Left ventricle myocardium inferior (tissue), 1 donor: ENCODE results near the gene LEFTY1. TPM values are rescaled to one million over a fixed set of nuclear protein-coding genes. Genes with fewer than 3 reads are reported as not detected.

Source experiments
- DNase-seq: peaks from one replicate; pipeline ENCODE4 v3.0.0-alpha.2; 2020
- H3K27ac ChIP-seq: fragments of 200-600 bp; replicated peaks from 2 replicates; pipeline ENCODE4 v1.8.0; 2021
- H3K27me3 ChIP-seq: fragments of 200-600 bp; 2 replicates; pipeline ENCODE4 v1.8.0; 2021; ENCODE audit warnings: low read depth
- H3K36me3 ChIP-seq: fragments of 200-600 bp; 2 replicates; pipeline ENCODE4 v1.8.0; 2021
- H3K4me1 ChIP-seq: fragments of 200-600 bp; 2 replicates; pipeline ENCODE4 v1.8.0; 2021
- H3K4me3 ChIP-seq: fragments of 200-600 bp; 2 replicates; pipeline ENCODE4 v1.8.0; 2021; ENCODE audit warnings: mild to moderate bottlenecking, moderate library complexity
- H3K9me3 ChIP-seq: fragments of 200-600 bp; replicated peaks from 2 replicates; pipeline ENCODE4 v1.8.0; 2021
- CTCF ChIP-seq: fragments of 200-600 bp; IDR thresholded peaks from 2 replicates; pipeline ENCODE4 v1.8.0; 2021; ENCODE audit warnings: antibody characterized with exemption, mild to moderate bottlenecking, borderline replicate concordance
- intact Hi-C: fragments of 100-400 bp; cut with micrococcal nuclease; formaldehyde crosslinking; loops from one replicate; pipeline ENCODE4 v1.11.0; 2022
- total RNA-seq: library from RNA; stranded (reverse); fragmentation: NEBNext Ultra II Directional; extraction: Animal tissue kit (Norgen Biotek cat#: 25700); gene quantifications from one replicate; pipeline ENCODE4 v1.2.1, GENCODE V29; 2021
- donor health status: DM: no; HTN: yes; CAD: no; lungs with severe emphysema.

The LEFTY1 gene
- total RNA-seq, 1 donor from 2014 or later: 0.55 TPM

GRCh38 chr1:225911191-225912130 lies 22.5 kb upstream of the LEFTY1 start:
- peak; percentile 69 for DNase-seq
- no peaks in the 10 kb centered on the region for H3K27me3 ChIP-seq
- peak overlapping the region; percentile 43 for H3K4me3 ChIP-seq
- TF ChIP-seq CTCF: peak; percentile 98
- no peaks in the 10 kb centered on the region for H3K9me3 ChIP-seq
- peaks cover 11% of the 10 kb centered on the region for H3K36me3 ChIP-seq
- intact Hi-C loops: loop anchor here (5.0 kb wide), 1 partner anchor 434 kb away; no protein-coding TSS in a partner anchor
- H3K27ac ChIP-seq: no peak overlapping the region
- H3K4me1 ChIP-seq: peaks cover 10% of the 10 kb centered on the region

GRCh38 chr1:225909477-225909876 lies 20.5 kb upstream of the LEFTY1 start:
- intact Hi-C loops: no loop called here

DNA sequence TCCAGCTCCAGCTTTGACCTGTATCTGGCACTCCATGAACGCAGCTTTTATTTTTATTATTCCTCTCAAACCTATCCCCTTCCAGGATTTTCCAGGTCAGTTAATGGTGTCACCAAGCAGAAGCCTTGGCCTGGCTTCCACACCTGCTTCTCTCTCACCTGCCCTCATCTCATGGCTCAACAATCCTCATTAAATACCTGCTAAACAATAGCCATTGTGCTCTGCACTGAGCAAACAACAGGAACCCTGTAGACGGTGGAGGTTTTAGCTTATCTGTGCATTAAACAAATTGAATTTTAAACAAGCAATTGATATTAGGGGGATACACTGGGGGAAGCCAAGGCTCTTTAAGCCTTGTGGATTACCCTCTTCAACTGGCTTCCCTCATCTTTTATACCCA lies 19.8 kb upstream of the LEFTY1 start:
- H3K27ac ChIP-seq: no peak overlapping the region
- H3K9me3 ChIP-seq: no peaks in the 10 kb centered on the region
- peaks cover 10% of the 10 kb centered on the region for H3K4me1 ChIP-seq
- intact Hi-C loops: no loop called here
- no peaks in the 10 kb centered on the region for H3K36me3 ChIP-seq
- DNase-seq: no peak
- no peaks in the 10 kb centered on the region for H3K27me3 ChIP-seq
- no peak for TF ChIP-seq CTCF
- no peak overlapping the region for H3K4me3 ChIP-seq

More at GRCh38 chr1:225909477-225909876, 20.5 kb upstream of the LEFTY1 start:
- Histone ChIP-seq H3K36me3 (no peaks in the 10 kb centered on the region), H3K27ac (no peak overlapping the region), H3K4me3 (no peak overlapping the region), H3K9me3 (no peaks in the 10 kb centered on the region), H3K27me3 (no peaks in the 10 kb centered on the region), H3K4me1 (peaks cover 10% of the 10 kb centered on the region)
- TF ChIP-seq CTCF: no peak
- no peak for DNase-seq

DNA sequence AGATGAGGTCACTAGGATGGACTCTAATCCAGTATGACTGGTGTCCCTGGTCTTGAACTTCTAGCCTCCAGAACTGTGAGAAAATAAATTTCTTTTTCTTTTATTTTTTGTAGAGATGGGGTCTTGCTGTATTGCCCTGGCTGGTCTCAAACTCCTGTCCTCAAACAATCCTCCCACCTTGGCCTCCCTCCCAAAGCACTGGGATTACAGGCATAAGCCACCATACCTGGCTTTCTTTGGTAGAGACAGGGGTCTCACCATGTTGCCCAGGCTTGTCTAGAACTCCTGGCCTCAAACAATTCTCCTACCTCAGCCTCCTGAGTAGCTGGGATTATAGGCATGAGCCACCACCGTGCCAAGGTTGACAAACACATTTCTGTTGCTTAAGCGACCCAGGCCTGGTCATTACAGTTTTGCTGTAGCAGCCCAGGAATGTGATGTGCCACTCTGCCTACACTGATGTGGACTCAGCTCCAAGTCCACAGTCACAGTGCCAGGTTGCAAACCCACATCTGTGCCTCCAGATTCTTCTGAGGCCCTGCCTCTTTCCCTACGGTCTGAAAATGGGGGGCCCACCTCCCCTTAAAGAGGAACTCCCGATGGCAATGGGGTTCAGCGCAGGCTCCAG lies 19.2 kb upstream of the LEFTY1 start:
- no peak for TF ChIP-seq CTCF
- DNase-seq: no peak
- intact Hi-C loops: no loop called here
- Histone ChIP-seq H3K4me3 (no peak overlapping the region), H3K9me3 (no peaks in the 10 kb centered on the region), H3K27me3 (no peaks in the 10 kb centered on the region), H3K4me1 (peaks cover 10% of the 10 kb centered on the region), H3K36me3 (no peaks in the 10 kb centered on the region), H3K27ac (no peak overlapping the region)

- Histone ChIP-seq H3K27me3 (no peaks in the 10 kb centered on the region), H3K36me3 (no peaks in the 10 kb centered on the region), H3K9me3 (no peaks in the 10 kb centered on the region), H3K4me1 (peaks cover 10% of the 10 kb centered on the region), H3K4me3 (no peak overlapping the region), H3K27ac (no peak overlapping the region)
- intact Hi-C loops: no loop called here
- no peak for TF ChIP-seq CTCF
- no peak for DNase-seq
Observed at GRCh38 chr1:225907341-225907740, 18.4 kb upstream of the LEFTY1 start.
